ENCODE results near the gene WNK4. TPM values are rescaled to one million over a fixed set of nuclear protein-coding genes. Genes with fewer than 3 reads are reported as not detected.

WNK4 gene
- total RNA-seq, 2 donors from 2014 or later: 0.10 to 0.28 TPM

DNA sequence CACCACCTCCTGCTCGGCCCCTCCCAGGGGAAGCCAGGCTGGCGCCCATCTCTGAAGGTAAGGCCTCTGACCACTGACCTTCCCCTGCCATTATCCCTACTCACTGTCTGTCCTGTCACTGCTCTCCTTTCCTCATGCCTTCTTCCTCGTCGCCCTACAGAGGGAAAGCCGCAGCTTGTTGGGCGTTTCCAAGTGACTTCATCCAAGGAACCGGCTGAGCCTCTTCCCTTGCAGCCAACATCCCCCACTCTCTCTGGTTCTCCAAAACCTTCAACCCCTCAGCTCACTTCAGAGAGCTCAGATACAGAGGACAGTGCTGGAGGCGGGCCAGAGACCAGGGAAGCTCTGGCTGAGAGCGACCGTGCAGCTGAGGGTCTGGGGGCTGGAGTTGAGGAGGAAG, 15.1 kb downstream of the WNK4 start:
- ATAC-seq: no peak
- Mint-ChIP-seq H3K27ac (peak overlapping the region in 1 of 2 donors; percentile 68), H3K36me3 (no peaks in the 10 kb centered on the region), H3K27me3 (peaks cover under 1 to 5% of the 10 kb centered on the region in 2 donors), H3K9me3 (no peaks in the 10 kb centered on the region), H3K4me3 (no peak overlapping the region), H3K4me1 (ENCODE audit: low read depth in 2 of 2) (peaks cover 12 to 20% of the 10 kb centered on the region in 2 donors)
- DNase-seq (ENCODE audit: low spot score): no peak

GRCh38 chr17:42796066-42796758, 15.8 kb downstream of the WNK4 start:
- ATAC-seq: no peak
- DNase-seq (ENCODE audit: low spot score): no peak
- Mint-ChIP-seq H3K9me3 (no peaks in the 10 kb centered on the region), H3K27me3 (peaks cover 0 to 2% of the 10 kb centered on the region in 2 donors), H3K4me1 (ENCODE audit: low read depth in 2 of 2) (peaks cover 12 to 20% of the 10 kb centered on the region in 2 donors), H3K36me3 (no peaks in the 10 kb centered on the region), H3K27ac (peak overlapping the region in 1 of 2 donors; percentile 68), H3K4me3 (no peak overlapping the region)

DNA sequence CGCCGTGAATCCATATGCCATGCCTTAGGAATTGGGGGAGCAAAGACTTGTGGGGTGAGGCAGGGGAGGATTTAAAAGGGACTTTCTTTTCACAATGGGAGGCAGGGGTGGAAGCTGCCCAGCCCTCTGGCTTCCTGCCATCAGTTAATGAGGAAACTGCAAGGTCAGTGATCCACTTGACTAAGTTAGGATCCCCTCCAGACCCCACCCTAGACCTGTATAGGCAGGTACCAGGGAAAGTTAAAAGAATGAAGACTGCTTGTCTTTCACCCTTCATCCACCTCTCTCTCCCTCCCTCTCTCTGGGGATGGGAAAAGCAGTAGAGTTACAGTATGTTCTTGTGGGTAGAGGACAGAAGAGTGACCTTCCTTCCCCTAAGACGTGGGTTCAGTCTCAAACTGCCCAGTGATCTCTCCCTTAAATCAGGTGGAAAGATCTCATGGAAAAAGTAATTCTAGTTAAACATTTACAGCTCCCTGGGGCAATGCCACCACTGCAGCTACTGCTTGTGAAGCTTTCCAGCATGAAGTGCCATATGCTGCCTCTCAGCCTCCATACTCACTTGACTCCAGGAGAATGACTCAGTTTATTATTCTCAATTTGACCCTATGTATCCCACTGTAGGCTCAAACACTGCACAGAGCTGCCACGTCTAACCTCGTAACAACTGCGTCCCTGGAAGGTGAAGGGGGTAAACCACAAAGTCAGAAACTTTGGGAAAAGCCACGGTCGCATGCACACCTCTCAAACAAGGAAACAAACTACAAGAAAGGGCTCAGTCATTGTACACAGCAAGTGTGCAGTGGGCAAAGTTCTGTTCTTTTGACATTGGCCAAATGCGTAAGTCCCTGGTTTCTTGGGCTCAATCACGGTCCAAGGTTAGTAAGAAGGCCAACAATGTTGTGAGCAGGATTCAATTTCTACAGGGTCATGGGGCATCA, 16.9 kb downstream of the WNK4 start:
- ATAC-seq (no peak), DNase-seq (ENCODE audit: low spot score) (no peak)
- H3K36me3 Mint-ChIP-seq: no peaks in the 10 kb centered on the region
- peaks cover 0 to 2% of the 10 kb centered on the region in 2 donors for H3K27me3 Mint-ChIP-seq
- no peaks in the 10 kb centered on the region for H3K9me3 Mint-ChIP-seq
- peaks cover 12 to 20% of the 10 kb centered on the region in 2 donors for H3K4me1 Mint-ChIP-seq (ENCODE audit: low read depth in 2 of 2)
- H3K4me3 Mint-ChIP-seq: peak overlapping the region; percentile 97
- peak overlapping the region in 1 of 2 donors; percentile 95 for H3K27ac Mint-ChIP-seq

DNA sequence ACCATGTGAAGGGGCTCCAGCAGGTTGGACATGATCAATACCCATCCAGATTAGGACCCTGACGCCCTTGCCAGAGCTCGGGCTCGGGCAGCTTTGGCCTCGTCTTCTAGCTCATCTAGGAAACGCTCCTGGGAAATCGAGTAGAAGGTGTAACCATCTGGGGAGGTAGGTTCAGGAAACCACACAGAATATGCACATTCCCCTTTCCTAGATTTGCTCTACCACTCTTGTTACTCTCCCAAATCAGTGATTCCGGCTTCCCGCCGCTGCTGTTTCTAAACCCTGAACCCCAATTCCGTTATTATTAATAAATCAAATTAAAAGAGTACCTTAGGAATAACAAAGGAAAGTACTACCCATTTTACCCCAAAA, 17.6 kb downstream of the WNK4 start:
- H3K36me3 Mint-ChIP-seq: no peaks in the 10 kb centered on the region
- H3K27me3 Mint-ChIP-seq: peaks cover 0 to 2% of the 10 kb centered on the region in 2 donors
- peak overlapping the region; percentile 97 for H3K4me3 Mint-ChIP-seq
- H3K9me3 Mint-ChIP-seq: no peaks in the 10 kb centered on the region
- peak overlapping the region; percentile 71 to 95 for H3K27ac Mint-ChIP-seq
- peaks cover 12 to 20% of the 10 kb centered on the region in 2 donors for H3K4me1 Mint-ChIP-seq (ENCODE audit: low read depth in 2 of 2)
- DNase-seq (ENCODE audit: low spot score) (no peak), ATAC-seq (no peak)

GRCh38 chr17:42798383-42799380, 18.3 kb downstream of the WNK4 start, which contains the start of the genes CNTD1 and COA3:
TSS of gene CNTD1 (plus strand) at chr17:42798861. CDS start at chr17:42799068, 207 bp downstream.
TSS of gene COA3 (minus strand) at chr17:42798704. CDS start at chr17:42798681, 23 bp downstream.
- Mint-ChIP-seq H3K36me3 (no peaks in the 10 kb centered on the region), H3K4me3 (peak within 1 kb of the TSS; percentile 97)

GRCh38 chr17:42803074-42803883, 22.9 kb downstream of the WNK4 start:
- Mint-ChIP-seq H3K9me3 (no peaks in the 10 kb centered on the region), H3K4me3 (no peak overlapping the region), H3K4me1 (ENCODE audit: low read depth in 2 of 2) (peaks cover 7% of the 10 kb centered on the region in 2 donors), H3K36me3 (no peaks in the 10 kb centered on the region), H3K27me3 (peaks cover 0 to 2% of the 10 kb centered on the region in 2 donors), H3K27ac (no peak overlapping the region)
- no peak for ATAC-seq
- no peak for DNase-seq (ENCODE audit: low spot score)

More at GRCh38 chr17:42798383-42799380, 18.3 kb downstream of the WNK4 start, which contains the start of the genes CNTD1 and COA3:
- peaks cover 0 to 2% of the 10 kb centered on the region in 2 donors for H3K27me3 Mint-ChIP-seq
- ATAC-seq: peak; percentile 98 to 99
- DNase-seq (ENCODE audit: low spot score): peak; percentile 83
- peak within 1 kb of the TSS; percentile 71 to 95 for H3K27ac Mint-ChIP-seq
- H3K4me1 Mint-ChIP-seq (ENCODE audit: low read depth in 2 of 2): peaks cover 12 to 20% of the 10 kb centered on the region in 2 donors
- H3K9me3 Mint-ChIP-seq: no peaks in the 10 kb centered on the region

- Mint-ChIP-seq H3K36me3 (no peaks in the 10 kb centered on the region), H3K27me3 (peaks cover 0 to 2% of the 10 kb centered on the region in 2 donors), H3K27ac (no peak overlapping the region), H3K4me3 (no peak overlapping the region), H3K4me1 (ENCODE audit: low read depth in 2 of 2) (no peaks in the 10 kb centered on the region), H3K9me3 (no peaks in the 10 kb centered on the region)
- no peak for DNase-seq (ENCODE audit: low spot score)
- ATAC-seq: no peak
Measured at GRCh38 chr17:42804918-42805367, 24.5 kb downstream of the WNK4 start.

GRCh38 chr17:42806249-42806648, 25.8 kb downstream of the WNK4 start:
- ATAC-seq (no peak), DNase-seq (ENCODE audit: low spot score) (no peak)
- Mint-ChIP-seq H3K27ac (no peak overlapping the region), H3K4me3 (no peak overlapping the region), H3K27me3 (no peaks in the 10 kb centered on the region), H3K9me3 (no peaks in the 10 kb centered on the region), H3K4me1 (ENCODE audit: low read depth in 2 of 2) (peaks cover 0 to 3% of the 10 kb centered on the region in 2 donors), H3K36me3 (peaks cover 6% of the 10 kb centered on the region)

- H3K36me3 Mint-ChIP-seq: peaks cover 17% of the 10 kb centered on the region
- H3K27me3 Mint-ChIP-seq: no peaks in the 10 kb centered on the region
- no peak for DNase-seq (ENCODE audit: low spot score)
- H3K27ac Mint-ChIP-seq: peak overlapping the region in 1 of 2 donors; percentile 27
- no peaks in the 10 kb centered on the region for H3K9me3 Mint-ChIP-seq
- no peak overlapping the region for H3K4me3 Mint-ChIP-seq
- ATAC-seq: no peak
- peaks cover 0 to 3% of the 10 kb centered on the region in 2 donors for H3K4me1 Mint-ChIP-seq (ENCODE audit: low read depth in 2 of 2)
Measured at GRCh38 chr17:42809250-42809649, 28.8 kb downstream of the WNK4 start.

- H3K36me3 Mint-ChIP-seq: peaks cover 34% of the 10 kb centered on the region
Measured at GRCh38 chr17:42814633-42815399, 34.4 kb downstream of the WNK4 start.

DNA sequence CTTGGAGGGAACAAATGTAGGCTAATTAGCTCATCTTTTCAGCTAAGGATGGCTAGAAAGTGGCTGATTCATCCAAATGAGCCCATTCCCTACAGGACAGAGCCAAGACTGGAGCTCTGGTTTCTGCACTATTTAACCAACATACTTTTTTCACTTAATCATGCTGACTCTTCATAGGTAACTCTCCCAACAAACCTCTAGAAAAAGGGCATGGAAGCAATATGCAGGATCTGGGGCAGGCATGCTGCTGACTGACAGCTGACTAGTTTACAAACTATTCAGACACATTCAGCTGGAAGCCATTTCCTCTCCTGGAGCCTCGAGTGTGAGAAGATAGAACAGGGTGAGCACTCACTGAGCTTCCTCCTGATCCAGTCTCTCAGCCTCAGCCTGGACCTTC, 37.5 kb downstream of the WNK4 start:
- Mint-ChIP-seq H3K4me3 (no peak overlapping the region), H3K27ac (no peak overlapping the region), H3K36me3 (peaks cover 30% of the 10 kb centered on the region), H3K27me3 (no peaks in the 10 kb centered on the region), H3K9me3 (no peaks in the 10 kb centered on the region), H3K4me1 (ENCODE audit: low read depth in 2 of 2) (peaks cover 11 to 20% of the 10 kb centered on the region in 2 donors)
- DNase-seq (ENCODE audit: low spot score) (no peak), ATAC-seq (no peak)

More at GRCh38 chr17:42814633-42815399, 34.4 kb downstream of the WNK4 start:
- ATAC-seq (no peak), DNase-seq (ENCODE audit: low spot score) (no peak)
- Mint-ChIP-seq H3K27me3 (no peaks in the 10 kb centered on the region), H3K4me1 (ENCODE audit: low read depth in 2 of 2) (peaks cover 3 to 12% of the 10 kb centered on the region in 2 donors), H3K4me3 (no peak overlapping the region), H3K27ac (no peak overlapping the region), H3K9me3 (no peaks in the 10 kb centered on the region)
